ENCODE results near the gene APOH. TPM values are rescaled to one million over a fixed set of nuclear protein-coding genes. Genes with fewer than 3 reads are reported as not detected.

The APOH gene
- total and polyA plus RNA-seq, 2 of the 13 experiments (the other 11 are each of a cell fraction or from before 2014, with no cell fraction given): 4,846 to 5,748 TPM

- no peak for TF ChIP-seq RNF219 (CRISPR knock-in tag; IDR thresholded peaks at IDR 0.05)
- TF ChIP-seq ZNF512 (CRISPR knock-in tag; IDR thresholded peaks at IDR 0.05): no peak
- peak; percentile 27; the same call in 1 of the 2 replicates for TF ChIP-seq NFYB (CRISPR knock-in tag; IDR thresholded peaks at IDR 0.05)
- TF ChIP-seq PPARG (CRISPR knock-in tag; conservative IDR thresholded peaks at IDR 0.05): 0 out of 2 replicates have a peak, but pooled peaks have one; percentile 7
- no peak for TF ChIP-seq ZNF619 (CRISPR knock-in tag; IDR thresholded peaks at IDR 0.05)
- no peak for TF ChIP-seq HMGA1 (CRISPR knock-in tag; conservative IDR thresholded peaks at IDR 0.05)
- TF ChIP-seq KDM2A (CRISPR knock-in tag; IDR thresholded peaks at IDR 0.05; ENCODE audit: borderline replicate concordance, low read depth): no peak
- peak; percentile 26; the same call in 1 of the 2 replicates for TF ChIP-seq TRAFD1 (CRISPR knock-in tag; IDR thresholded peaks at IDR 0.05; ENCODE audit: borderline replicate concordance)
- TF ChIP-seq ZKSCAN1 (IDR thresholded peaks at IDR 0.05; ENCODE audit: low read length): no peak
- peak; percentile 23 for TF ChIP-seq ZNF18 (CRISPR knock-in tag; IDR thresholded peaks at IDR 0.05; ENCODE audit: insufficient replicate concordance)
- peak; percentile 65; the same call in 1 of the 2 replicates for TF ChIP-seq RFXAP (CRISPR knock-in tag; IDR thresholded peaks at IDR 0.05; ENCODE audit: borderline replicate concordance)
- 0 out of 2 replicates have a peak, but pooled peaks have one; percentile 20 for TF ChIP-seq ZNF569 (CRISPR knock-in tag; IDR thresholded peaks at IDR 0.05; ENCODE audit: borderline replicate concordance)
- 0 out of 2 replicates have a peak, but pooled peaks have one; percentile 53 for TF ChIP-seq WIZ (CRISPR knock-in tag; IDR thresholded peaks at IDR 0.05)
- no peak for TF ChIP-seq ZNF609 (CRISPR knock-in tag; IDR thresholded peaks at IDR 0.05; ENCODE audit: borderline replicate concordance)
- TF ChIP-seq ZMYM4 (CRISPR knock-in tag; IDR thresholded peaks at IDR 0.05): no peak
These were observed 746 bp upstream of the APOH start (continued) for GRCh38 chr17:66229783-66230538.

All from HepG2 (cell line).